ENCODE results near the gene CDK3.

Gene CDK3

DNA sequence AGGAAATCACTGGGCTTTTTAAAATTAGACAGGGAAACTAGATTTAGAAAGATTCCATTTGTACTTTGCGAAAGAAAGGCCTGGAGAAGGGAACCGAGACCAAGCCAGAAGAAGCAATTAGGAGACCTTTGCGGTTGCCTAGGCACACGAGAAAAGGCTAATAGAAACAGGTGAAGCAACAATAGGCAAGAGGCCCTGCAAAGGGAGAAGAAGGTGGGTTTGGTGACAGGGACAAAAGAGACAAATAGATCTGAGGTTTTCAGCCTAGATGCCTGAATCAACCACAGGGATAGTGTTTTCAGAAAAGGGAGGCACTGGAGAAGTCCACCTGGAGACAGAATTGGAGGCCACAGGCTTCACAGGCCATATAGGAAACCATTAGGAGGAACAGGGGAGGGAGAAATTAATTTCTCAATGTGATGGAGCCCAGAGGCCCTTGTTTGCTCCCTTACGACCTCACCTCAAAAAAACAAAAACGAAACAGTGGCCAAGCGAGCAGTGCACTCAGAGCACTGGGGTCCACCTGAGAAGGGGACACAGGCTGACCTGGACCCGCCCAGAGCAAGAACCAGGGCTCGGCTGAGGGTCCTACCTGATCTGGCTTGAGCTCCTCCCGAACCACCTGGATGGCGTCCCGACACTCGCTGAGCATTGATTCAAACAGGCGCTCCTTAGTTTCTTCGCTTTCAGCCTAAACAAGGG is 49.3 kb downstream of the CDK3 start:
- DNase-seq (ENCODE audit: low read depth), result no peak
- no peak overlapping the region for H3K4me3 ChIP-seq (ENCODE audit: control insufficient read depth, low read depth, low read length)
- TF ChIP-seq, protein P1, sequence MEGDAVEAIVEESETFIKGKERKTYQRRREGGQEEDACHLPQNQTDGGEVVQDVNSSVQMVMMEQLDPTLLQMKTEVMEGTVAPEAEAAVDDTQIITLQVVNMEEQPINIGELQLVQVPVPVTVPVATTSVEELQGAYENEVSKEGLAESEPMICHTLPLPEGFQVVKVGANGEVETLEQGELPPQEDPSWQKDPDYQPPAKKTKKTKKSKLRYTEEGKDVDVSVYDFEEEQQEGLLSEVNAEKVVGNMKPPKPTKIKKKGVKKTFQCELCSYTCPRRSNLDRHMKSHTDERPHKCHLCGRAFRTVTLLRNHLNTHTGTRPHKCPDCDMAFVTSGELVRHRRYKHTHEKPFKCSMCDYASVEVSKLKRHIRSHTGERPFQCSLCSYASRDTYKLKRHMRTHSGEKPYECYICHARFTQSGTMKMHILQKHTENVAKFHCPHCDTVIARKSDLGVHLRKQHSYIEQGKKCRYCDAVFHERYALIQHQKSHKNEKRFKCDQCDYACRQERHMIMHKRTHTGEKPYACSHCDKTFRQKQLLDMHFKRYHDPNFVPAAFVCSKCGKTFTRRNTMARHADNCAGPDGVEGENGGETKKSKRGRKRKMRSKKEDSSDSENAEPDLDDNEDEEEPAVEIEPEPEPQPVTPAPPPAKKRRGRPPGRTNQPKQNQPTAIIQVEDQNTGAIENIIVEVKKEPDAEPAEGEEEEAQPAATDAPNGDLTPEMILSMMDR (conservative IDR thresholded peaks at IDR 0.05; ENCODE audit: control insufficient read depth, insufficient read depth, low read depth, low read length), result no peak

GRCh38 chr17:76050538-76051467 is 50.1 kb downstream of the CDK3 start:
- TF ChIP-seq, protein P1 (conservative IDR thresholded peaks at IDR 0.05; ENCODE audit: control insufficient read depth, insufficient read depth, low read depth, low read length), result no peak
- no peak for DNase-seq (ENCODE audit: low read depth)
- H3K4me3 ChIP-seq (ENCODE audit: control insufficient read depth, low read depth, low read length), result no peak overlapping the region

DNA sequence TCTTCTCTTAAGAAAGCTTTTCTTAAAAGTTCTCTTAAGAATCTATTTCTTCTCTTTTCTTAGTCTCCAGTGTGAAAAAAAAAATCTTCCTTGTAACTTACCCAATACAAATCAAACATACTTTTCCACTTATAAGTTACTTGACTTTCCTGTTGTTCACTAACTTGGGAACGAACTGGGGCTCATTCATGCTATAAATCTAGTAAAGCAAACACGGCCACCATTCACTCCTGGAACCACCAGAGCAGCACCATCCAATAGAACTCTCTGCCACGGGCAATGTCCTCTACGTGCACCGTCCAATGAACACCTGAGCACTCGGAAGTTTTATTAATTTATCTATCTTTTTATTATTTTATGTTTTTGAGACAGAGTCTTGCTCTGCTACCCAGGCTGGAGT is 50.9 kb downstream of the CDK3 start:
- no peak overlapping the region for H3K4me3 ChIP-seq (ENCODE audit: control insufficient read depth, low read depth, low read length)
- no peak for DNase-seq (ENCODE audit: low read depth)
- TF ChIP-seq, protein P1 (conservative IDR thresholded peaks at IDR 0.05; ENCODE audit: control insufficient read depth, insufficient read depth, low read depth, low read length), result no peak

DNA sequence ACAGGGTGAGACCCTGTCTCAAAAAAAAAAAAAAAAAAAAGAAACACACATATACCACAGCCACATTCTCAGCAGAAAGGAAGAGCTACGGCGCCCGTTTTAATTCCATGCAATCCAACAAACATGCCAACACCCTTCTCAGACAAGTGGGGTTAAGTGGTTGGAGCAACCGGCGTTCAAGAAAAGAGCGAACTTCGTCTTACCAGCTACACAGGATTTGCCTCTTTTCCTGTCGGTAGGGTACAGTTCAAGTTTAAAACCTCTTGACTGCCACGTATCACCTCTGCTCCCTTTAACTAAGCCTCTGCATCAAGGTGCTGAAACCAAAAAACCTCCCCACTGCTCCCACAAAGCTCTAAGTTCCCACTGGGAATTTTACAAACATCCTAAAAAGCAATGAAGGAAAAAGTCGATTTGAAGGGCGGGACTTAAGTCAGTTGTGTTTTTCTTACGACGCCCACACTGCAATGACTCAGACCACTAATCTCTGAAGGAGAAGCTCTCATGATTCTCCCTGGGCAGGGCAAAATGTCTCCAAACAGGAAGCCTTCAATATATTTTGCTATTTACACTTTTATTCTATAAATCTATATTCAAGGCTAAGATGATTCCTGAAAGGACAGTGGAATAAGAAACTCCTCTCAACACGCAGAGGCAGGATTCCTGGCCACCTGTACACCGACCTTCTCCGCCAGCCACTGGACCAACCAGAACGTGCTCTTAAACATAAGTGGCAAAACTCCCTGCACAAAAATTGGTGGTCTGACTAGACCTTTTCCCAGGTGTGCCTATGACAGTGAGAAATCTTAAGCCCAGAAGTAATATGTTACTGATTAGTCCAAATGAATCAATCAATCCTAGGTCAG is 52.8 kb downstream of the CDK3 start:
- DNase-seq (ENCODE audit: low read depth), result peak; percentile 91
- TF ChIP-seq, protein P1 (conservative IDR thresholded peaks at IDR 0.05; ENCODE audit: control insufficient read depth, insufficient read depth, low read depth, low read length), result no peak
- H3K4me3 ChIP-seq (ENCODE audit: control insufficient read depth, low read depth, low read length), result no peak overlapping the region

DNA sequence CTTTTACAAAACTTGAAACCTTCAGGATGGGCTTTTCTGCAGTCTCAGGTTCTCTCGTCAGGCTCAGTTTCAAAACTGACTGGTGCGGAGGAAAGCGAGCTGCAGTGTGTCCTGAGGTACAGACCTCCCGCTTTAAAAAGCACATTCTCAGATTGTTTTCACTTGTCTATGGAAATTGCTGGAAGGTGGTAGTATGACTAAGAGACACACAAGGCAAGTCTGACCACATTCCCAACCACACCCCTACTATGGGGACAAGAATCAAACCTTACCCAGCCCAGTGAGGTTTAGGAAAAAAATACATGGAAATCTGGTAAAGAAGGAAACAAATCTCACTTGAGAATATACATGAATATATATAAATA is 53.4 kb downstream of the CDK3 start:
- peak; percentile 87 for DNase-seq (ENCODE audit: low read depth)
- TF ChIP-seq, protein P1 (conservative IDR thresholded peaks at IDR 0.05; ENCODE audit: control insufficient read depth, insufficient read depth, low read depth, low read length), result no peak
- H3K4me3 ChIP-seq (ENCODE audit: control insufficient read depth, low read depth, low read length), result no peak overlapping the region

Measured in fibroblast of mammary gland (primary cell).